DOHH2 (cell line): ENCODE data around the gene ZDHHC18.

Experiments used
- H3F3A ChIP-seq: fragments of 200-600 bp; sonication (generic), shearing (Covaris generic); 2 replicates; pipeline ENCODE4 v1.6.0; 2016; ENCODE audit warnings: antibody characterized with exemption, mild to moderate bottlenecking; ENCODE audit not compliant: control insufficient read depth, insufficient read depth
- H3K27ac ChIP-seq: fragments of 200-600 bp; sonication (generic); 2 replicates; pipeline ENCODE4 v1.5.1; 2014; ENCODE audit warnings: low read depth, mild to moderate bottlenecking, low read length, moderate library complexity
- H3K27me3 ChIP-seq: fragments of 200-600 bp; sonication (generic); 2 replicates; pipeline ENCODE4 v1.6.1; 2014; ENCODE audit warnings: mild to moderate bottlenecking, low read length, mixed read lengths; ENCODE audit not compliant: control insufficient read depth
- H3K36me3 ChIP-seq: fragments of 200-600 bp; sonication (generic); 2 replicates; pipeline ENCODE4 v1.6.1; 2014; ENCODE audit warnings: mild to moderate bottlenecking, low read length, moderate library complexity, mixed read lengths; ENCODE audit not compliant: control insufficient read depth
- H3K4me1 ChIP-seq: fragments of 200-600 bp; sonication (generic); 2 replicates; pipeline ENCODE4 v1.6.1; 2014; ENCODE audit warnings: mild to moderate bottlenecking, low read length, mixed read lengths; ENCODE audit not compliant: control insufficient read depth
- H3K4me2 ChIP-seq: fragments of 200-600 bp; sonication (generic); 2 replicates; pipeline ENCODE4 v1.6.0; 2014; ENCODE audit warnings: mild to moderate bottlenecking, low read length, moderate library complexity
- H3K4me3 ChIP-seq: fragments of 200-600 bp; sonication (generic); 2 replicates; pipeline ENCODE4 v1.5.1; 2014; ENCODE audit warnings: mild to moderate bottlenecking, low read length, mixed read lengths
- H3K79me2 ChIP-seq: fragments of 200-600 bp; sonication (generic); 2 replicates; pipeline ENCODE4 v1.6.1; 2014; ENCODE audit warnings: mild to moderate bottlenecking, low read length, mixed read lengths; ENCODE audit not compliant: control insufficient read depth
- H3K9me2 ChIP-seq: fragments of 200-600 bp; sonication (generic); replicated peaks from 2 replicates; pipeline ENCODE4 v1.6.1; 2014; ENCODE audit warnings: mild to moderate bottlenecking, low read length, mixed read lengths; ENCODE audit not compliant: control insufficient read depth
- H3K9me3 ChIP-seq: fragments of 200-600 bp; sonication (generic); 2 replicates; pipeline ENCODE4 v1.6.1; 2014; ENCODE audit warnings: antibody characterized with exemption, low read length, mixed read lengths; ENCODE audit not compliant: control insufficient read depth, insufficient read depth
- H4K20me1 ChIP-seq: fragments of 200-600 bp; sonication (generic); 2 replicates; pipeline ENCODE4 v1.6.0; 2014; ENCODE audit warnings: low read depth, mild to moderate bottlenecking, antibody characterized with exemption, low read length, moderate library complexity; ENCODE audit not compliant: control insufficient read depth, insufficient read depth
- CTCF ChIP-seq: fragments of 200-600 bp; sonication (generic); IDR thresholded peaks from one replicate; pipeline ENCODE4 v1.5.1; 2014; ENCODE audit warnings: antibody characterized with exemption, mild to moderate bottlenecking, low read depth, low read length; ENCODE audit not compliant: poor library complexity, severe bottlenecking
- EZH2phosphoT487 ChIP-seq: fragments of 200-600 bp; sonication (generic); IDR thresholded peaks from 2 replicates; pipeline ENCODE4 v1.6.1; 2017; ENCODE audit warnings: borderline replicate concordance, mild to moderate bottlenecking, antibody characterized with exemption, low read length, moderate library complexity, mixed read lengths

Gene ZDHHC18

GRCh38 chr1:26853156-26853555, 26.7 kb downstream of the ZDHHC18 start:
- no peaks in the 10 kb centered on the region for H3K9me2 ChIP-seq
- no peak overlapping the region for H3K27ac ChIP-seq
- TF ChIP-seq EZH2phosphoT487 = no peak
- TF ChIP-seq CTCF = peak; percentile 90
- H3K36me3 ChIP-seq = peaks cover 58% of the 10 kb centered on the region
- H4K20me1 ChIP-seq = no peaks in the 10 kb centered on the region
- no peaks in the 10 kb centered on the region for H3K9me3 ChIP-seq
- H3K4me1 ChIP-seq = no peaks in the 10 kb centered on the region
- H3K79me2 ChIP-seq = no peaks in the 10 kb centered on the region
- no peaks in the 10 kb centered on the region for H3K27me3 ChIP-seq
- no peak overlapping the region for H3K4me2 ChIP-seq
- no peak overlapping the region for H3K4me3 ChIP-seq
- H3F3A ChIP-seq = 0 out of 2 replicates have a peak, but pooled peaks cover under 1% of the 10 kb centered on the region

GRCh38 chr1:26853600-26853999, 27.1 kb downstream of the ZDHHC18 start:
- Histone ChIP-seq H3K79me2 (no peaks in the 10 kb centered on the region), H3F3A (0 out of 2 replicates have a peak, but pooled peaks cover 3% of the 10 kb centered on the region), H4K20me1 (no peaks in the 10 kb centered on the region), H3K4me2 (no peak overlapping the region), H3K27me3 (no peaks in the 10 kb centered on the region), H3K27ac (no peak overlapping the region), H3K9me3 (no peaks in the 10 kb centered on the region), H3K4me1 (no peaks in the 10 kb centered on the region), H3K36me3 (peaks cover 55% of the 10 kb centered on the region), H3K4me3 (no peak overlapping the region), H3K9me2 (no peaks in the 10 kb centered on the region)
- no peak for TF ChIP-seq EZH2phosphoT487
- TF ChIP-seq CTCF = no peak

GRCh38 chr1:26854906-26855305, 28.4 kb downstream of the ZDHHC18 start:
- no peak overlapping the region for H3K27ac ChIP-seq
- H3K4me3 ChIP-seq = no peak overlapping the region
- H3K79me2 ChIP-seq = no peaks in the 10 kb centered on the region
- H3K4me2 ChIP-seq = no peak overlapping the region
- H3K9me2 ChIP-seq = no peaks in the 10 kb centered on the region
- TF ChIP-seq EZH2phosphoT487 (no peak), CTCF (no peak)
- no peaks in the 10 kb centered on the region for H4K20me1 ChIP-seq
- 0 out of 2 replicates have a peak, but pooled peaks cover 3% of the 10 kb centered on the region for H3F3A ChIP-seq
- H3K27me3 ChIP-seq = no peaks in the 10 kb centered on the region
- H3K9me3 ChIP-seq = no peaks in the 10 kb centered on the region
- peaks cover 43% of the 10 kb centered on the region for H3K36me3 ChIP-seq
- H3K4me1 ChIP-seq = no peaks in the 10 kb centered on the region
